Endothelial cell of umbilical vein (primary cell): ENCODE data around the gene FNIP1. TPM values are rescaled to one million over a fixed set of nuclear protein-coding genes. Genes with fewer than 3 reads are reported as not detected.

Source experiments
- BruUV-seq: library from RNA; stranded (reverse); fragments of 400-500 nt; replicated peaks from 2 replicates; lab custom pipeline; 2021; lab: Mats Ljungman, UMichigan
- CTCF ChIA-PET: fragments of 300-600, 350-600 bp; sonication (Branson Sonifier 250); formaldehyde crosslinking; loops from one replicate; lab custom pipeline; 2021; ENCODE audit warnings: antibody characterized with exemption, inconsistent platforms; lab: Charles Lee
- POLR2A ChIA-PET: fragments of 300-600, 350-600 bp; sonication (Branson Sonifier 250); formaldehyde crosslinking; loops from one replicate; lab custom pipeline; 2021; ENCODE audit warnings: antibody characterized with exemption, inconsistent platforms; lab: Charles Lee
- DNase-seq: peaks from one replicate; pipeline ENCODE4 v3.0.0-alpha.2; 2011; ENCODE audit warnings: low read depth, low spot score
- FAIRE-seq: peaks from 2 replicates; lab custom pipeline; 2011; peaks lifted over from hg19 to GRCh38; lab: Jason Lieb, UNC
- H2AFZ ChIP-seq: 2 replicates; pipeline ENCODE4 v1.6.0; 2012; ENCODE audit warnings: low read depth, low read length, control low read depth, inconsistent platforms
- H3K27ac ChIP-seq: 2 replicates; pipeline ENCODE4 v1.5.1; 2011; ENCODE audit warnings: low read depth, mild to moderate bottlenecking, control low read depth, low read length, moderate library complexity; ENCODE audit not compliant: insufficient read depth
- H3K27me3 ChIP-seq, 2 experiments: 2 replicates each; pipeline versions ENCODE4 v1.6.0 to v1.6.1; 2011; ENCODE audit warnings: low read length in 2 of 2, mixed read lengths in 1 of 2; ENCODE audit not compliant: control insufficient read depth in 2 of 2, insufficient read depth in 2 of 2
- H3K36me3 ChIP-seq, 2 experiments: 2 replicates in 1 of 2; 3 replicates in 1 of 2; pipeline ENCODE4 v1.5.1; 2011; ENCODE audit warnings: low read length in 2 of 2, mild to moderate bottlenecking in 1 of 2, moderate library complexity in 1 of 2; ENCODE audit not compliant: control insufficient read depth in 2 of 2, insufficient read depth in 2 of 2; ENCODE audit errors: extremely low read depth in 1 of 2
- H3K4me1 ChIP-seq: 3 replicates; pipeline ENCODE4 v1.5.1; 2011; ENCODE audit warnings: mild to moderate bottlenecking, low read length; ENCODE audit not compliant: control insufficient read depth, insufficient read depth; ENCODE audit errors: extremely low read depth
- H3K4me2 ChIP-seq: 2 replicates; pipeline ENCODE4 v1.6.1; 2011; ENCODE audit warnings: low read length, control low read depth, mixed read lengths; ENCODE audit not compliant: insufficient read depth
- H3K4me3 ChIP-seq, 3 experiments: fragments of 200-600 bp in 1 of 3; sonication (generic), shearing (Covaris generic) in 1 of 3; replicated peaks in 1 of 3; 2 replicates each; pipeline ENCODE4 v1.5.1; 2011 to 2016; ENCODE audit warnings: control low read depth in 3 of 3, low read length in 3 of 3, mild to moderate bottlenecking in 2 of 3, inconsistent platforms in 1 of 3, low read depth in 1 of 3, moderate library complexity in 1 of 3; ENCODE audit not compliant: insufficient read depth in 1 of 3
- H3K79me2 ChIP-seq: 2 replicates; pipeline ENCODE4 v1.6.0; 2012; ENCODE audit warnings: low read length, inconsistent platforms; ENCODE audit not compliant: control insufficient read depth, insufficient read depth
- H3K9ac ChIP-seq: replicated peaks from 2 replicates; pipeline ENCODE3; 2011; ENCODE audit warnings: low read length, control low read depth; ENCODE audit not compliant: insufficient read depth; ENCODE audit errors: extremely low read depth
- H3K9me1 ChIP-seq: replicated peaks from 3 replicates; pipeline ENCODE4 v1.6.0; 2011; ENCODE audit warnings: mild to moderate bottlenecking, low read length; ENCODE audit not compliant: control insufficient read depth, insufficient read depth; ENCODE audit errors: extremely low read depth
- H3K9me3 ChIP-seq: replicated peaks from 2 replicates; pipeline ENCODE4 v1.5.1; 2012; ENCODE audit warnings: low read length, inconsistent platforms; ENCODE audit not compliant: control insufficient read depth, insufficient read depth
- H4K20me1 ChIP-seq: replicated peaks from 2 replicates; pipeline ENCODE3; 2011; ENCODE audit warnings: mild to moderate bottlenecking, low read length; ENCODE audit not compliant: control insufficient read depth, insufficient read depth; ENCODE audit errors: extremely low read depth
- EZH2 ChIP-seq: IDR thresholded peaks from 2 replicates; pipeline ENCODE4 v1.6.1; 2012; ENCODE audit warnings: borderline replicate concordance, low read depth, mild to moderate bottlenecking, moderate library complexity, low read length, inconsistent platforms; ENCODE audit not compliant: severe bottlenecking
- FOS ChIP-seq: IDR thresholded peaks from 2 replicates; pipeline ENCODE4 v1.6.1; 2011; ENCODE audit warnings: mild to moderate bottlenecking, low read length, moderate library complexity, borderline replicate concordance; ENCODE audit not compliant: insufficient read depth
- GATA2 ChIP-seq: IDR thresholded peaks from 2 replicates; pipeline ENCODE4 v1.7.0; 2011; ENCODE audit warnings: low read depth, mild to moderate bottlenecking, moderate library complexity, mixed read lengths, low read length; ENCODE audit not compliant: insufficient read length, insufficient read depth
- MYC ChIP-seq: IDR thresholded peaks from one replicate; pipeline ENCODE4 v1.6.1; 2011; ENCODE audit warnings: mild to moderate bottlenecking, low read depth, low read length
- POLR2A ChIP-seq: IDR thresholded peaks from 2 replicates; pipeline ENCODE4 v1.6.1; 2012; ENCODE audit warnings: low read depth, mild to moderate bottlenecking, control low read depth, low read length
- POLR2AphosphoS5 ChIP-seq: IDR thresholded peaks from 2 replicates; pipeline ENCODE4 v1.6.1; 2012; ENCODE audit warnings: low read depth, mild to moderate bottlenecking, control low read depth, low read length, moderate library complexity; ENCODE audit not compliant: insufficient read depth
- dilution Hi-C: fragments of 300-500 bp; cut with MboI; formaldehyde crosslinking; loops from one replicate; pipeline ENCODE4 v1.15.0; 2019; ENCODE audit warnings: low sequenced_read_pairs; ENCODE audit not compliant: extremely low pct_ligation_motif_present
- intact Hi-C: fragments of 100-400 bp; cut with micrococcal nuclease; formaldehyde crosslinking; loops from one replicate; pipeline ENCODE4 v1.10.0; 2022
- polyA plus RNA-seq, 4 experiments: library from polyadenylated mRNA; depleted of rRNA in 3 of 4; stranded (reverse) in 3 of 4; unstranded in 1 of 4; fragments of >200 nt; gene quantifications; 2 replicates each; pipeline versions ENCODE4 v1.2.1 to v1.2.3, GENCODE V29; 2011 to 2012; ENCODE audit warnings: missing spikeins in 1 of 4
- total RNA-seq: library from RNA; stranded (reverse); gene quantifications from 2 replicates; pipeline ENCODE4 v1.2.3, GENCODE V29; 2021
- TF ChIP-seq, protein P1 (sequence below): IDR thresholded peaks from 2 replicates; pipeline ENCODE4 v1.6.1; 2011; ENCODE audit not compliant: insufficient read depth, insufficient read length

FNIP1 gene
- total and polyA plus RNA-seq, 2 donors (not counting 3 experiments of a cell fraction or from before 2014, with no cell fraction given) = 5.9 to 27.3 TPM

DNA sequence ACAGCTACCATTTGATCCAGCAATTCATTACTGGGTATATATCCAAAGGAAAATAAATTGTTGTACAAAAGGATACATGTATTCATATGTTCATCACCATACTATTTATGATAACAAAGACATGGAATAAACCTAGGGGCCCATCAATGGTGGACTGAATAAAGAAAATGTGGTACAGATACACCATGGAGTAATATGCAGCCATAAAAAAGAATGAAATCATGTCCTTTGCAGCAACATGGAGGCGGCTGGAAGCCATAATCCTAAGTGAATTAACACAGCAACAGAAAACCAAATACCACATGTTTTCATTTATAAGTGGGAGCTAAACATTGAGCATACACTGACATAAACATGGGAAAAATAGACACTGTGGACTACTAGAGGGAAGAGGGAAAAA, 37.1 kb downstream of the FNIP1 start:
- FAIRE-seq (no peak), DNase-seq (no peak)
- H3K79me2 ChIP-seq = peaks cover 95% of the 10 kb centered on the region
- no peaks in the 10 kb centered on the region for H3K36me3 ChIP-seq
- no peak overlapping the region for H3K27ac ChIP-seq
- H3K27me3 ChIP-seq = no peaks in the 10 kb centered on the region
- intact Hi-C loops (no loop called here), dilution Hi-C loops (no loop called here)
- CTCF ChIA-PET = no interaction called here
- H3K4me1 ChIP-seq = no peaks in the 10 kb centered on the region
- H3K4me3 ChIP-seq = no peak overlapping the region
- H3K9me3 ChIP-seq = no peaks in the 10 kb centered on the region
- peaks cover 5% of the 10 kb centered on the region for H4K20me1 ChIP-seq
- H2AFZ ChIP-seq = no peak overlapping the region
- POLR2A ChIA-PET = no interaction called here
- no peaks in the 10 kb centered on the region for H3K9me1 ChIP-seq
- TF ChIP-seq FOS = no peak
- no peak for TF ChIP-seq POLR2A
- TF ChIP-seq, protein P1, sequence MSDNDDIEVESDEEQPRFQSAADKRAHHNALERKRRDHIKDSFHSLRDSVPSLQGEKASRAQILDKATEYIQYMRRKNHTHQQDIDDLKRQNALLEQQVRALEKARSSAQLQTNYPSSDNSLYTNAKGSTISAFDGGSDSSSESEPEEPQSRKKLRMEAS = no peak
- TF ChIP-seq EZH2 = no peak
- TF ChIP-seq MYC = no peak
- no peak for TF ChIP-seq POLR2AphosphoS5
- no peak for TF ChIP-seq GATA2
- H3K9ac ChIP-seq = no peak overlapping the region
- H3K4me2 ChIP-seq = no peak overlapping the region
- BruUV-seq = no TSS peak

- Histone ChIP-seq H3K27me3 (no peaks in the 10 kb centered on the region), H3K27ac (no peak overlapping the region), H3K9me3 (no peaks in the 10 kb centered on the region), H4K20me1 (peaks cover 5% of the 10 kb centered on the region), H3K9ac (no peak overlapping the region), H3K4me1 (no peaks in the 10 kb centered on the region), H3K9me1 (no peaks in the 10 kb centered on the region), H3K79me2 (peaks cover 94% of the 10 kb centered on the region), H3K36me3 (no peaks in the 10 kb centered on the region), H3K4me3 (no peak overlapping the region), H3K4me2 (no peak overlapping the region), H2AFZ (no peak overlapping the region)
- no peak for DNase-seq
- dilution Hi-C loops = no loop called here
- intact Hi-C loops = no loop called here
- ChIA-PET CTCF (no interaction called here), POLR2A (no interaction called here)
- TF ChIP-seq, protein P1 = no peak
- TF ChIP-seq MYC = no peak
- BruUV-seq = no TSS peak
- no peak for FAIRE-seq
Observed at GRCh38 chr5:131758520-131758900, 38.3 kb downstream of the FNIP1 start.
